Right lobe of liver (tissue), 6 donors: ENCODE data around the gene DLL4. TPM values are rescaled to one million over a fixed set of nuclear protein-coding genes. Genes with fewer than 3 reads are reported as not detected.

Experiments
- ATAC-seq, 4 donors: fragments of 200-7000 bp; cut with Tn5 transposase; one replicate each; pipeline ENCODE4 v1.9.1; 2020; ENCODE audit warnings: mild to moderate bottlenecking in 4 of 4, moderate library complexity in 4 of 4
- DNase-seq, 3 donors: peaks; one replicate each; pipeline ENCODE4 v3.0.0-alpha.2; 2020
- H3K27ac ChIP-seq, 3 donors: fragments of 200-600 bp; one replicate each; pipeline ENCODE4 v1.8.0; 2022
- H3K27me3 ChIP-seq, 2 donors: fragments of 200-600 bp; one replicate each; pipeline ENCODE4 v1.8.0; 2022
- H3K36me3 ChIP-seq, 4 donors: fragments of 200-600 bp; sonication (generic) in 1 of 4; one replicate each; pipeline versions ENCODE4 v1.5.1 to v1.8.0; 2017 to 2022; ENCODE audit warnings: control low read depth in 1 of 4
- H3K4me1 ChIP-seq, 4 donors: fragments of 200-600 bp; sonication (generic) in 1 of 4; one replicate each; pipeline versions ENCODE4 v1.5.1 to v1.8.0; 2017 to 2022; ENCODE audit warnings: control low read depth in 1 of 4
- H3K4me3 ChIP-seq, 3 donors: fragments of 200-600 bp; one replicate each; pipeline ENCODE4 v1.8.0; 2022
- H3K9me3 ChIP-seq, 4 donors: fragments of 200-600 bp; sonication (generic) in 1 of 4; one replicate each; pipeline versions ENCODE4 v1.5.1 to v1.8.0; 2017 to 2022; ENCODE audit warnings: control low read depth in 1 of 4
- CTCF ChIP-seq, 4 donors: fragments of 200-600 bp in 3 of 4; fragments of 450-650 bp in 1 of 4; IDR thresholded peaks; one replicate each; pipeline versions ENCODE4 v1.5.1 to v1.8.0; 2016 to 2022; ENCODE audit warnings: antibody characterized with exemption in 4 of 4, mild to moderate bottlenecking in 2 of 4
- POLR2A ChIP-seq: fragments of 450-650 bp; IDR thresholded peaks from one replicate; pipeline ENCODE4 v1.6.1; 2017; ENCODE audit warnings: antibody characterized with exemption, mild to moderate bottlenecking
- WGBS: methylation state at CpG from one replicate; pipeline ENCODE4 v1.1.6; 2018; ENCODE audit warnings: low coverage, low lambda C conversion rate; ENCODE audit not compliant: insufficient coverage; ENCODE audit errors: missing lambda C conversion rate; 5-methylcytosine and 5-hydroxymethylcytosine counted together
- intact Hi-C, 2 donors: fragments of 100-400 bp; cut with DNase I; formaldehyde crosslinking; loops; one replicate each; pipeline versions ENCODE4 v1.11.2 to v1.14.1; 2022
- total RNA-seq, 6 experiments: library from RNA; depleted of rRNA in 2 of 6; stranded (reverse); fragments of >200 nt in 2 of 6; fragmentation: NEBNext Ultra II Directional in 3 of 6; extraction: Animal tissue kit (Norgen Biotek cat#: 25700) in 3 of 6; gene quantifications; one replicate each; pipeline versions ENCODE4 v1.1.0 to v1.2.4, GENCODE V29; 2016 to 2023
- donor health status: DM: no; HTN: yes; CAD: no.
- donor health status: DM: no; HTN: no; CAD: no.
- donor health status: DM: no; HTN: no; CAD: no.
- donor health status: DM: no; HTN: yes; CAD: no.
- donor health status: DM: no; HTN: yes; CAD: no.

Gene DLL4
- total RNA-seq, 6 experiments from 2014 or later = 2.9 to 8.7 (median 4.2) TPM

- WGBS = 21% methylated on average over 5 of the region's 19 CpGs
- peak in 1 of 3 donors; percentile 72 for DNase-seq
- Histone ChIP-seq H3K9me3 (no peaks in the 10 kb centered on the region), H3K27ac (no peak overlapping the region), H3K4me1 (peaks cover 0 to 30% (median 14%) of the 10 kb centered on the region in 4 donors), H3K27me3 (no peaks in the 10 kb centered on the region), H3K36me3 (no peaks in the 10 kb centered on the region), H3K4me3 (no peak overlapping the region)
- peak; percentile 51 to 60 (median 58) for TF ChIP-seq CTCF (IDR thresholded peaks at IDR 0.05)
- TF ChIP-seq POLR2A = no peak
- intact Hi-C loops = no loop called here
- peak; percentile 49 to 62 (median 61) for ATAC-seq
These were observed 8.8 kb downstream of the DLL4 start for GRCh38 chr15:40937762-40938535.

GRCh38 chr15:40938536-40938870 is 9.4 kb downstream of the DLL4 start:
- TF ChIP-seq POLR2A (no peak), CTCF (IDR thresholded peaks at IDR 0.05) (no peak)
- Histone ChIP-seq H3K4me1 (peaks cover 0 to 30% (median 14%) of the 10 kb centered on the region in 4 donors), H3K27ac (no peak overlapping the region), H3K4me3 (no peak overlapping the region), H3K36me3 (no peaks in the 10 kb centered on the region), H3K9me3 (no peaks in the 10 kb centered on the region), H3K27me3 (no peaks in the 10 kb centered on the region)
- intact Hi-C loops = no loop called here
- DNase-seq (no peak), ATAC-seq (no peak)
- WGBS = 82% methylated on average over 2 of the region's 6 CpGs

GRCh38 chr15:40940296-40940801 is 11.2 kb downstream of the DLL4 start:
- DNase-seq (peak in 1 of 3 donors; percentile 71), ATAC-seq (peak; percentile 0 to 31 (median 19))
- 85% methylated on average over 4 of the region's 15 CpGs for WGBS
- no peaks in the 10 kb centered on the region for H3K27me3 ChIP-seq
- no peaks in the 10 kb centered on the region for H3K36me3 ChIP-seq
- intact Hi-C loops = no loop called here
- TF ChIP-seq CTCF (IDR thresholded peaks at IDR 0.05) (no peak), POLR2A (no peak)
- H3K27ac ChIP-seq = peak overlapping the region; percentile 23 to 78 (median 66)
- no peaks in the 10 kb centered on the region for H3K9me3 ChIP-seq
- peaks cover 0 to 37% (median 15%) of the 10 kb centered on the region in 4 donors for H3K4me1 ChIP-seq
- no peak overlapping the region for H3K4me3 ChIP-seq

- H3K4me3 ChIP-seq = peak overlapping the region; percentile 42 to 57 (median 49)
- H3K27ac ChIP-seq = peak overlapping the region; percentile 23 to 78 (median 66)
- DNase-seq = no peak
- peaks cover 0 to 37% (median 15%) of the 10 kb centered on the region in 4 donors for H3K4me1 ChIP-seq
- no peaks in the 10 kb centered on the region for H3K36me3 ChIP-seq
- H3K9me3 ChIP-seq = no peaks in the 10 kb centered on the region
- no peak for TF ChIP-seq CTCF (IDR thresholded peaks at IDR 0.05)
- TF ChIP-seq POLR2A = no peak
- ATAC-seq = peak in 1 of 4 donors; percentile 6
- WGBS = 11% methylated on average over 3 of the region's 7 CpGs
- no peaks in the 10 kb centered on the region for H3K27me3 ChIP-seq
- intact Hi-C loops = no loop called here
These were observed 12.0 kb downstream of the DLL4 start for GRCh38 chr15:40941068-40941527.
